Mesothelial cell of epicardium (in vitro differentiated cells): Measurements from ENCODE around the gene HNRNPM. TPM values are rescaled to one million over a fixed set of nuclear protein-coding genes. Genes with fewer than 3 reads are reported as not detected.

Source experiments
- DNase-seq, 2 experiments: peaks; one replicate each; pipeline ENCODE4 v3.0.0; 2021; ENCODE audit warnings: low spot score in 2 of 2; ENCODE audit not compliant: unreplicated experiment in 2 of 2
- H3K27ac Mint-ChIP-seq: 2 replicates; pipeline ENCODE4 v1.8.0; 2021; ENCODE audit warnings: mixed read lengths
- H3K27me3 Mint-ChIP-seq: 2 replicates; pipeline ENCODE4 v1.8.0; 2021; ENCODE audit warnings: low read depth, mixed read lengths
- H3K36me3 Mint-ChIP-seq: 2 replicates; pipeline ENCODE4 v1.8.0; 2021; ENCODE audit warnings: mixed read lengths
- H3K4me1 Mint-ChIP-seq: 2 replicates; pipeline ENCODE4 v1.8.0; 2021; ENCODE audit warnings: mixed read lengths
- H3K4me3 Mint-ChIP-seq: 2 replicates; pipeline ENCODE4 v1.8.0; 2021; ENCODE audit warnings: mild to moderate bottlenecking, moderate library complexity, mixed read lengths
- H3K9me3 Mint-ChIP-seq: 2 replicates; pipeline ENCODE4 v1.8.0; 2021; ENCODE audit warnings: mixed read lengths
- CTCF ChIP-seq: fragments of 200-600 bp; sonication (generic); IDR thresholded peaks from one replicate; pipeline ENCODE4 v1.5.0; 2021; ENCODE audit warnings: antibody characterized with exemption; ENCODE audit not compliant: unreplicated experiment
- total RNA-seq: library from RNA; stranded (reverse); gene quantifications from 3 replicates; pipeline ENCODE4 v1.2.1, GENCODE V29; 2021

The HNRNPM gene
- 249 to 259 TPM (median 252 TPM) in 3 replicates for total RNA-seq

- TF ChIP-seq CTCF, result no peak
- H3K36me3 Mint-ChIP-seq, result peaks cover 7% of the 10 kb centered on the region
- H3K4me1 Mint-ChIP-seq, result peaks cover 39% of the 10 kb centered on the region
- peak within 1 kb of the TSS; percentile 94 for H3K4me3 Mint-ChIP-seq
- peak within 1 kb of the TSS; percentile 96 for H3K27ac Mint-ChIP-seq
- peak; percentile 100 for DNase-seq
- no peaks in the 10 kb centered on the region for H3K9me3 Mint-ChIP-seq
- no peaks in the 10 kb centered on the region for H3K27me3 Mint-ChIP-seq
These were observed at the start of gene HNRNPM for GRCh38 chr19:8444677-8445487. Gene HNRNPM (plus strand): TSS chr19:8444975. CDS start chr19:8444999, 24 bp downstream.

GRCh38 chr19:8395621-8396082 is 49.1 kb upstream of the HNRNPM start:
- TF ChIP-seq CTCF, result no peak
- DNase-seq, result no peak
- Mint-ChIP-seq H3K4me3 (no peak overlapping the region), H3K27me3 (no peaks in the 10 kb centered on the region), H3K4me1 (peaks cover 33% of the 10 kb centered on the region), H3K9me3 (no peaks in the 10 kb centered on the region), H3K27ac (no peak overlapping the region), H3K36me3 (peaks cover 8% of the 10 kb centered on the region)

GRCh38 chr19:8396185-8396562 is 48.6 kb upstream of the HNRNPM start:
- peak overlapping the region; percentile 71 for H3K27ac Mint-ChIP-seq

GRCh38 chr19:8396563-8397203 is 48.1 kb upstream of the HNRNPM start:
- peak in 1 of 2 experiments; percentile 68 for DNase-seq
- TF ChIP-seq CTCF, result no peak
- H3K27ac Mint-ChIP-seq, result peak overlapping the region; percentile 93
- H3K36me3 Mint-ChIP-seq, result peaks cover 8% of the 10 kb centered on the region
- no peaks in the 10 kb centered on the region for H3K27me3 Mint-ChIP-seq
- peaks cover 29% of the 10 kb centered on the region for H3K4me1 Mint-ChIP-seq
- no peaks in the 10 kb centered on the region for H3K9me3 Mint-ChIP-seq
- H3K4me3 Mint-ChIP-seq, result peak overlapping the region; percentile 48

More at GRCh38 chr19:8396185-8396562, 48.6 kb upstream of the HNRNPM start:
- Mint-ChIP-seq H3K4me1 (peaks cover 31% of the 10 kb centered on the region), H3K4me3 (no peak overlapping the region), H3K9me3 (no peaks in the 10 kb centered on the region), H3K27me3 (no peaks in the 10 kb centered on the region), H3K36me3 (peaks cover 8% of the 10 kb centered on the region)
- DNase-seq, result no peak
- TF ChIP-seq CTCF, result no peak

- H3K4me1 Mint-ChIP-seq, result peaks cover 25% of the 10 kb centered on the region
- H3K27me3 Mint-ChIP-seq, result no peaks in the 10 kb centered on the region
These were observed 47.5 kb upstream of the HNRNPM start for GRCh38 chr19:8397271-8397670.

More at GRCh38 chr19:8397271-8397670, 47.5 kb upstream of the HNRNPM start:
- DNase-seq, result peak in 1 of 2 experiments; percentile 44
- no peaks in the 10 kb centered on the region for H3K9me3 Mint-ChIP-seq
- peak overlapping the region; percentile 48 for H3K4me3 Mint-ChIP-seq
- TF ChIP-seq CTCF, result no peak
- H3K27ac Mint-ChIP-seq, result peak overlapping the region; percentile 93
- H3K36me3 Mint-ChIP-seq, result peaks cover 8% of the 10 kb centered on the region
